Epithelial cell of proximal tubule (primary cell): ENCODE results near the gene SC5D. TPM values are rescaled to one million over a fixed set of nuclear protein-coding genes. Genes with fewer than 3 reads are reported as not detected.

Experiments
- DNase-seq: peaks from one replicate; pipeline ENCODE4 v3.0.0-alpha.2; 2011; ENCODE audit warnings: low read depth
- H3K4me3 ChIP-seq: 2 replicates; pipeline ENCODE4 v1.5.1; 2011; ENCODE audit warnings: low read depth, mild to moderate bottlenecking, low read length
- CTCF ChIP-seq: conservative IDR thresholded peaks from 2 replicates; pipeline ENCODE4 v1.5.1; 2012; ENCODE audit warnings: low read depth, mild to moderate bottlenecking, low read length
- total RNA-seq: library from RNA; depleted of rRNA; stranded (reverse); fragments of >200 nt; gene quantifications from 2 replicates; pipeline ENCODE4 v1.2.3, GENCODE V29; 2015

SC5D gene
- total RNA-seq, 1 donor from 2014 or later, result 20.8 TPM

DNA sequence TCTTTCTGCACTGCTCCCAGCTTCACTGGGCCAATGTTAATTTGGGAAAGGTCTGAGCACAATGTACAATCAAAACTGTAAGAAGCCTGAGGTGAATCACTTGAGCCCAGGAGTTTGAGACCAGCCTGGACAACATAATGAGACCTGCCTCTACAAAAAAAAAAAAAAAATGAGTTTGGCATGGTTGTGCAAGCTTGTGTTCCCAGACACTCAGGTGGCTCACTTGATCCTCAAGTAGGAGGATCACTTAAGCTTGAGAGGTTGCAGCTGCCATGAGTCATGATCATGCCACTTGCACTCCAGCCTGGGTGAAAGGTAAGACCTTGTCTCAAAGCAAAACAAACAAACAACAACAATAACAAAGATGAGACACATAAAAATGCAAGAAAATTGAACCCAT lies 38.6 kb upstream of the SC5D start:
- TF ChIP-seq CTCF, result no peak
- no peak overlapping the region for H3K4me3 ChIP-seq
- DNase-seq, result no peak

DNA sequence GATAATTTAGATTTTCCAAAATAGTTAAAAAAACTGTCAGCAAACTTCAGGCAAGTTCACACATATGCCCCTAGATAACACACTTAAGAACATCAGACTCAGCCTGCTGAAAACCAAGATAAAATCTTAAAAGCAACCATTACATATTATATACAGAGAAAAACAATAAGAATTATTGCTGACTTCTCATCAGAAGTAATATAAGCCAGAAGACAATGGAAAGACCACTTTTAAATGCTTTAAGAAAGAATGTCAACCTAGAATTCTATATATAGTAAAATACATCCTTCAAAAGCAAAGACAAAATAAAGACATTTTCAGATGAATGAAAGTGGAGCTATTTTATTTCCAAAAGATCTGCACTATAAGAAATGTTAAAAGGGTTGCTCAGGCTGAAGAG lies 37.8 kb upstream of the SC5D start:
- TF ChIP-seq CTCF, result no peak
- no peak for DNase-seq
- H3K4me3 ChIP-seq, result no peak overlapping the region

- DNase-seq, result no peak
- H3K4me3 ChIP-seq, result no peak overlapping the region
- no peak for TF ChIP-seq CTCF
Measured at GRCh38 chr11:121255473-121256125, 37.0 kb upstream of the SC5D start.

GRCh38 chr11:121257289-121257688 lies 35.3 kb upstream of the SC5D start:
- TF ChIP-seq CTCF, result no peak
- H3K4me3 ChIP-seq, result no peak overlapping the region
- DNase-seq, result no peak

- no peak overlapping the region for H3K4me3 ChIP-seq
- no peak for DNase-seq
- no peak for TF ChIP-seq CTCF
Measured at GRCh38 chr11:121257976-121258375, 34.6 kb upstream of the SC5D start.

GRCh38 chr11:121265586-121265985 lies 27.0 kb upstream of the SC5D start:
- no peak for DNase-seq
- TF ChIP-seq CTCF, result no peak
- no peak overlapping the region for H3K4me3 ChIP-seq

DNA sequence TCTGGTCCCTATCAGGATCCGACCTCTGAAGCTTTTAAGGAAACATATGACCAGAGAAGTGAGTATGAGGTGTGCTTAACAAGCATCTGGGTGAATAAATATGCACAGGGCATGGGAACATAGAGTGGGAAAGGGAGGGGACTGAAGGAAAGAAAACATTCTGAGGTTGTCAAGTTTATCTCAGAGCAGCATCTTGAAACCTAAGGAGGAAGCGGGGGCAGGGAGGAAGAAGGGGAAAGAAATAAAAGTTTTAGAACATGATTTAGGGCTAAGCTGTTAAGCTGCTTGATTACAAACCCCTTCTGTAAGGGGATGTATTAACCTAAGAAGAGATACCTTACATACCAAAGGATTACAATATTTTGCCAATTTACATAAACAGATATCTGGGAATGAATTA lies 24.0 kb upstream of the SC5D start:
- no peak overlapping the region for H3K4me3 ChIP-seq
- no peak for DNase-seq
- TF ChIP-seq CTCF, result no peak
